Left lung (tissue), 10 donors: ENCODE data around the gene PHC2. TPM values are rescaled to one million over a fixed set of nuclear protein-coding genes. Genes with fewer than 3 reads are reported as not detected.

Experiments used
- ATAC-seq: fragments of 200-7000 bp; cut with Tn5 transposase; one replicate; pipeline ENCODE4 v1.9.1; 2020; ENCODE audit warnings: moderate library complexity
- DNase-seq, 4 donors: peaks; one replicate each; pipeline ENCODE4 v3.0.0-alpha.2; 2013 to 2020
- H3K27ac ChIP-seq, 2 donors: fragments of 200-600 bp; sonication (generic) in 1 of 2; one replicate each; pipeline versions ENCODE4 v1.5.0 to v1.8.0; 2020 to 2021
- H3K27me3 ChIP-seq, 2 donors: fragments of 200-600 bp; sonication (generic) in 1 of 2; one replicate each; pipeline versions ENCODE4 v1.5.0 to v1.8.0; 2020 to 2021
- H3K36me3 ChIP-seq, 2 donors: fragments of 200-600 bp; sonication (generic) in 1 of 2; one replicate each; pipeline versions ENCODE4 v1.5.0 to v1.8.0; 2020 to 2021
- H3K4me1 ChIP-seq, 2 donors: fragments of 200-600 bp; one replicate each; pipeline ENCODE4 v1.8.0; 2021
- H3K4me3 ChIP-seq, 2 donors: fragments of 200-600 bp; sonication (generic) in 1 of 2; one replicate each; pipeline versions ENCODE4 v1.5.0 to v1.8.0; 2020 to 2021; ENCODE audit warnings: mild to moderate bottlenecking in 1 of 2
- H3K9me3 ChIP-seq, 2 donors: fragments of 200-600 bp; sonication (generic) in 1 of 2; one replicate each; pipeline versions ENCODE4 v1.5.0 to v1.8.0; 2020 to 2021
- CTCF ChIP-seq, 2 donors: fragments of 200-600 bp; sonication (generic) in 1 of 2; IDR thresholded peaks; one replicate each; pipeline versions ENCODE4 v1.5.0 to v1.8.0; 2021; ENCODE audit warnings: antibody characterized with exemption in 2 of 2
- intact Hi-C, 2 donors: fragments of 100-400 bp; cut with DNase I; formaldehyde crosslinking; loops; one replicate each; pipeline versions ENCODE4 v1.11.2 to v1.14.2; 2022
- polyA plus RNA-seq, 6 donors: library from polyadenylated mRNA; unstranded; fragments of 120-200 nt; gene quantifications; one replicate each; pipeline ENCODE4 v1.2.1, GENCODE V29; 2013; ENCODE audit not compliant: insufficient read length in 6 of 6
- total RNA-seq, 2 donors: library from RNA; stranded (reverse); fragmentation: NEBNext Ultra II Directional; extraction: Animal tissue kit (Norgen Biotek cat#: 25700); gene quantifications; one replicate each; pipeline ENCODE4 v1.2.1, GENCODE V29; 2021
- donor health status: DM: no; HTN: yes; CAD: no.
- donor health status: DM: no; HTN: no; CAD: no.

Gene PHC2
- total and polyA plus RNA-seq, 8 donors, result 78.2 to 125 (median 83.0) TPM

GRCh38 chr1:33462405-33463164, 31.7 kb upstream of the PHC2 start:
- H3K27ac ChIP-seq, result no peak overlapping the region
- no peaks in the 10 kb centered on the region for H3K36me3 ChIP-seq
- ATAC-seq (no peak), DNase-seq (no peak)
- H3K4me1 ChIP-seq, result peaks cover 0 to 13% of the 10 kb centered on the region in 2 donors
- H3K9me3 ChIP-seq, result no peaks in the 10 kb centered on the region
- intact Hi-C loops, result loop anchor here in 1 of 2 donors (10.0 kb wide), 1 partner anchor 248 kb away; no protein-coding TSS in a partner anchor
- no peaks in the 10 kb centered on the region for H3K27me3 ChIP-seq
- no peak for TF ChIP-seq CTCF (IDR thresholded peaks at IDR 0.05)
- H3K4me3 ChIP-seq, result no peak overlapping the region

- intact Hi-C loops, result loop anchor here in 1 of 2 donors (10.0 kb wide), 1 partner anchor 246 kb away; no protein-coding TSS in a partner anchor
- Histone ChIP-seq H3K36me3 (no peaks in the 10 kb centered on the region), H3K4me1 (peaks cover 0 to 13% of the 10 kb centered on the region in 2 donors), H3K27me3 (no peaks in the 10 kb centered on the region), H3K9me3 (no peaks in the 10 kb centered on the region), H3K4me3 (no peak overlapping the region), H3K27ac (peak overlapping the region in 1 of 2 donors; percentile 53)
- no peak for DNase-seq
- ATAC-seq, result peak; percentile 60
- TF ChIP-seq CTCF (IDR thresholded peaks at IDR 0.05), result no peak
These were observed 30.2 kb upstream of the PHC2 start for GRCh38 chr1:33460947-33461629.

GRCh38 chr1:33460144-33460543, 29.2 kb upstream of the PHC2 start:
- H3K36me3 ChIP-seq, result no peaks in the 10 kb centered on the region
- H3K27ac ChIP-seq, result peak overlapping the region in 1 of 2 donors; percentile 53
- TF ChIP-seq CTCF (IDR thresholded peaks at IDR 0.05), result no peak
- intact Hi-C loops, result loop anchor here in 1 of 2 donors (10.0 kb wide), 1 partner anchor 245 kb away; no protein-coding TSS in a partner anchor
- no peaks in the 10 kb centered on the region for H3K27me3 ChIP-seq
- H3K4me1 ChIP-seq, result peaks cover 0 to 21% of the 10 kb centered on the region in 2 donors
- H3K9me3 ChIP-seq, result no peaks in the 10 kb centered on the region
- peak; percentile 7 for ATAC-seq
- no peak overlapping the region for H3K4me3 ChIP-seq
- DNase-seq, result no peak

GRCh38 chr1:33459691-33460090, 28.8 kb upstream of the PHC2 start:
- no peak for TF ChIP-seq CTCF (IDR thresholded peaks at IDR 0.05)
- ATAC-seq, result no peak
- no peak overlapping the region for H3K27ac ChIP-seq
- intact Hi-C loops, result loop anchor here in 1 of 2 donors (10.0 kb wide), 2 partner anchors 85 to 245 kb away; no protein-coding TSS in a partner anchor
- DNase-seq, result no peak
- no peaks in the 10 kb centered on the region for H3K9me3 ChIP-seq
- no peaks in the 10 kb centered on the region for H3K27me3 ChIP-seq
- H3K4me3 ChIP-seq, result no peak overlapping the region
- H3K36me3 ChIP-seq, result no peaks in the 10 kb centered on the region
- H3K4me1 ChIP-seq, result peaks cover 0 to 26% of the 10 kb centered on the region in 2 donors

- no peak for TF ChIP-seq CTCF (IDR thresholded peaks at IDR 0.05)
- Histone ChIP-seq H3K4me1 (peaks cover 0 to 27% of the 10 kb centered on the region in 2 donors), H3K9me3 (no peaks in the 10 kb centered on the region), H3K36me3 (no peaks in the 10 kb centered on the region), H3K27ac (no peak overlapping the region), H3K4me3 (no peak overlapping the region), H3K27me3 (no peaks in the 10 kb centered on the region)
- ATAC-seq (no peak), DNase-seq (no peak)
- intact Hi-C loops, result loop anchor here in 1 of 2 donors (10.0 kb wide), 1 partner anchor 82 kb away; no protein-coding TSS in a partner anchor
These were observed 25.6 kb upstream of the PHC2 start for GRCh38 chr1:33456502-33456886.
